ENCODE results near the gene LRRC72. TPM values are rescaled to one million over a fixed set of nuclear protein-coding genes. Genes with fewer than 3 reads are reported as not detected.
A peak's percentile ranks its signal among the peaks of the same experiment; 100 is the strongest.

Gene LRRC72
- total RNA-seq, 3 donors from 2014 or later, result not detected

DNA sequence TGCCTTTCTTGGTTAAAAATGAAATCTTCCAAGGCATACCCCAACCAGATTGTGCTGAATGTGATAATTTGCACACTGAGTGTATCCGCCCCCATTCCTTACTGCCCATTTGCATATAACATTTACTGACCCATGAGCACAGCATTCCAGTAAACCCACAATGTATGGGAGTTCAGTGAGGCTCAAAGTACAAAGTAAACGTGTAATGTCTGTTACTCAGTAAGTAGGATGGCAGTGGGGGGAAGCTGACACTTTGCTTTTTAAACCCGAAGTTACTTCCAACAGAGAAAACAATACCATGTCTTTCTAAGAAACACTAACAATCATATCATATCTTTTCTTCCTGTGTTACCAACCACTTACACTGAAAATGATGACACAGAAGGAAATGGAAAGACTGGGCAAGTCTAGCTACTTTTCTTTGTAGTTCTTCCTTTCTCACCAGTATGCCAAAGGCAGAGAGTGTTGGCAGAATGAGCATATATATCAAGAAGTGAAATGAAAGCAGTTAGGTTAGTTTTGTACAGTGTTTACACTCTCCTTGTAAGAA is 34.0 kb upstream of the LRRC72 start:
- H3K4me3 ChIP-seq, result no peak overlapping the region
- H3K4me1 ChIP-seq (ENCODE audit: low read depth), result no peaks in the 10 kb centered on the region
- TF ChIP-seq, protein P1, sequence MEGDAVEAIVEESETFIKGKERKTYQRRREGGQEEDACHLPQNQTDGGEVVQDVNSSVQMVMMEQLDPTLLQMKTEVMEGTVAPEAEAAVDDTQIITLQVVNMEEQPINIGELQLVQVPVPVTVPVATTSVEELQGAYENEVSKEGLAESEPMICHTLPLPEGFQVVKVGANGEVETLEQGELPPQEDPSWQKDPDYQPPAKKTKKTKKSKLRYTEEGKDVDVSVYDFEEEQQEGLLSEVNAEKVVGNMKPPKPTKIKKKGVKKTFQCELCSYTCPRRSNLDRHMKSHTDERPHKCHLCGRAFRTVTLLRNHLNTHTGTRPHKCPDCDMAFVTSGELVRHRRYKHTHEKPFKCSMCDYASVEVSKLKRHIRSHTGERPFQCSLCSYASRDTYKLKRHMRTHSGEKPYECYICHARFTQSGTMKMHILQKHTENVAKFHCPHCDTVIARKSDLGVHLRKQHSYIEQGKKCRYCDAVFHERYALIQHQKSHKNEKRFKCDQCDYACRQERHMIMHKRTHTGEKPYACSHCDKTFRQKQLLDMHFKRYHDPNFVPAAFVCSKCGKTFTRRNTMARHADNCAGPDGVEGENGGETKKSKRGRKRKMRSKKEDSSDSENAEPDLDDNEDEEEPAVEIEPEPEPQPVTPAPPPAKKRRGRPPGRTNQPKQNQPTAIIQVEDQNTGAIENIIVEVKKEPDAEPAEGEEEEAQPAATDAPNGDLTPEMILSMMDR (IDR thresholded peaks at IDR 0.05), result no peak
- H3K9me3 ChIP-seq, result no peaks in the 10 kb centered on the region
- H3K36me3 ChIP-seq (ENCODE audit: low read depth), result no peaks in the 10 kb centered on the region
- intact Hi-C loops (cut with DNase I, micrococcal nuclease), result no loop called here
- ATAC-seq (peak; percentile 91), DNase-seq (peak in 1 of 3 donors; percentile 32)

DNA sequence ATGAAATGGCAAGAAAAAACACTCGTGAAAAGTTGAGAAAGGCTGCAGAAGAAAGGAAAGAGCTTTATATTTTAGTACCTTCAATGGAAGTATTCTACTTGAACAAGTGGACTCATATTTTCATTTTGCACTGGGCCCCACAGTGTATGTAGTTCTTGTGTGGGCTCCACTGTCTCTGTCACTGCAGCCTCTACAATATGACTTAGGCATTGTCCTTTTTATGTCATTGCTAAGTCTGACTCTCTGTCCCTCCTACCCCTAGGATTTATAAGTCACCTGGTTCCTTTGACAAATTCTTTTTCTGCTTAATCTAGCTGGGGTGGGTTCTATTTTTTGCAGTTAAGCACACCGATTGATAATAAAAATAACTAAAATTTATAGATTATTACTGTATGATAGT is 33.4 kb upstream of the LRRC72 start:
- DNase-seq, result no peak
- H3K4me1 ChIP-seq (ENCODE audit: low read depth), result no peaks in the 10 kb centered on the region
- no peak for ATAC-seq
- TF ChIP-seq, protein P1 (IDR thresholded peaks at IDR 0.05), result no peak
- H3K9me3 ChIP-seq, result no peaks in the 10 kb centered on the region
- intact Hi-C loops (cut with DNase I, micrococcal nuclease), result no loop called here
- no peaks in the 10 kb centered on the region for H3K36me3 ChIP-seq (ENCODE audit: low read depth)
- no peak overlapping the region for H3K4me3 ChIP-seq

DNA sequence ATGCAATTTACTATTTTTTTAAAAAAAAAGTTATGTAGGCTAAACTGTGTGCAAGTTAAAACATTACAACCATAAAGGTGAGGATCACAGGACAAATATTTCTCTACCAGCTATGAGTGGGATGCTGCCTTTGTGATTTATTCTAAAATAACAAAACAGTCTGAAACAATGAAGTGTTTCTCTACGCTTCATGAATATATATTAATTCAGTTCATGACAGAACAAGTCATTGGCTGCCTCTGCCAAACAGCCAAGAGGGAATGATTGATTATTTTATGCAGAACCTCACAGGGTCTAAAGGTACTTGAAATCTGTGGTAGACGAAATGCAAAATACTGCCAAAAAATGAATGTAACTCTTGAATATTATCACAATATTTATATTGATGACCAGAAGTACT is 32.1 kb upstream of the LRRC72 start:
- Histone ChIP-seq H3K9me3 (no peaks in the 10 kb centered on the region), H3K4me1 (ENCODE audit: low read depth) (no peaks in the 10 kb centered on the region), H3K36me3 (ENCODE audit: low read depth) (no peaks in the 10 kb centered on the region), H3K4me3 (no peak overlapping the region)
- TF ChIP-seq, protein P1 (IDR thresholded peaks at IDR 0.05), result no peak
- DNase-seq (no peak), ATAC-seq (no peak)
- intact Hi-C loops (cut with DNase I, micrococcal nuclease), result no loop called here

DNA sequence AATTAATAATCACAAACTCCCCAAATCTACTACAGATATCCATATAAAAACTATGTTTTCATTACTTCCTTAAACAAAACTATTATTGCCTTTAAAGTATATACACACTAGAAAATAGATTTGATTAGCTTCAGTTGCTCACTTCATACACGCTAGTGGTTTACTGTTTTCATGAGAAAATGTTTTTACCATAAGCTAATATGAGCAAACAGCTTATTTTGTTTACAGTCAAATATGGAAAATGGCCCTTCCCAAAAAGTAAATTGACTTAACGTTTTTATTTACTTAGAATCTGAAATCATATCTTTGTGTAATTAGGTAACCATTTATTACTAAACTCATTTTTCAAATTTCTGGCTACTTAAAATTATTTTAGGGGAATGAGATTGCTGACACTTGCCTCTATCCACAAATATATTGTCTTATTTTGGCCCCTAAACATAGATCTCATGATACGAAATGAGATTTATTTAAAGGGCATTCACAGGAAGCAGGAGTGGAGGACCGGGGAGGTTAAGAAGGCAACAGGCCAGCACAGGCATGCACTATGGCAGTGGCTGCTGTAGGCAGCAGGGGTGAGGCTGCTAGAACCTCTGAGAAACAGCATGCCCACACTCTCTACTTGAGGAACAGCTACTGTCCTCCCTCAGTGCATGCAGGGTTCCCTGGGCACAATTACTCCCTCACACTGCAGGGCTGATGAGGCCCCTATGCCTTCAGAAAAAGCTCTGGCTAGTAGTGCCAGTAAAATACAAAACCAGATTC is 31.5 kb upstream of the LRRC72 start:
- TF ChIP-seq, protein P1 (IDR thresholded peaks at IDR 0.05), result no peak
- peak; percentile 29 for ATAC-seq
- intact Hi-C loops (cut with DNase I, micrococcal nuclease), result no loop called here
- no peak for DNase-seq
- no peaks in the 10 kb centered on the region for H3K4me1 ChIP-seq (ENCODE audit: low read depth)
- H3K4me3 ChIP-seq, result no peak overlapping the region
- no peaks in the 10 kb centered on the region for H3K36me3 ChIP-seq (ENCODE audit: low read depth)
- no peaks in the 10 kb centered on the region for H3K9me3 ChIP-seq

DNA sequence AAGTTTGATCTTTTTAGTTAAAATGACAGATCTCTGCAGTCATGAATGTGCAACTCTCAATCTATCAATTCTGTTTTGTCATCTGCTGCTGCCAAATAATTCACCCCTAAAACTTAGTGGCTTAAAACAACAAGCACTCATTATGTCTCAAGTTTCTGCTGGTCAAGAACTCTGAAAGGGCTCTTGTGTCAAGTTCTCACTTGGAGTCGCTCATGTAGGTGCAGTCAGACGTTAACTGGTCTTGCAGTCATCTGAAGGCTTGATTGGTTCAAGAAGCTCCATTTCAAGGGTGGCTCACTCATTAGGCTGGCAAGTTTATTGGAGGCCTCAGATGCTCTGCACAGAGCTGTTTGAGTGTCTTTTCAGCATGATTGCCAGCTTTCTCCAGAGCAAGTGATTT is 28.5 kb upstream of the LRRC72 start:
- ATAC-seq, result no peak

More for the DNA sequence above, 28.5 kb upstream of the LRRC72 start:
- TF ChIP-seq, protein P1 (IDR thresholded peaks at IDR 0.05), result no peak
- H3K4me1 ChIP-seq (ENCODE audit: low read depth), result no peaks in the 10 kb centered on the region
- H3K9me3 ChIP-seq, result no peaks in the 10 kb centered on the region
- intact Hi-C loops (cut with DNase I, micrococcal nuclease), result no loop called here
- no peaks in the 10 kb centered on the region for H3K36me3 ChIP-seq (ENCODE audit: low read depth)
- no peak overlapping the region for H3K4me3 ChIP-seq
- no peak for DNase-seq
